Endothelial cell of umbilical vein (primary cell): Measurements from ENCODE around the gene RPL35A. TPM values are rescaled to one million over a fixed set of nuclear protein-coding genes. Genes with fewer than 3 reads are reported as not detected.

Experiments used
- BruUV-seq: library from RNA; stranded (reverse); fragments of 400-500 nt; replicated peaks from 2 replicates; lab custom pipeline; 2021; lab: Mats Ljungman, UMichigan
- CTCF ChIA-PET: fragments of 300-600, 350-600 bp; sonication (Branson Sonifier 250); formaldehyde crosslinking; loops from one replicate; lab custom pipeline; 2021; ENCODE audit warnings: antibody characterized with exemption, inconsistent platforms; lab: Charles Lee
- POLR2A ChIA-PET: fragments of 300-600, 350-600 bp; sonication (Branson Sonifier 250); formaldehyde crosslinking; loops from one replicate; lab custom pipeline; 2021; ENCODE audit warnings: antibody characterized with exemption, inconsistent platforms; lab: Charles Lee
- DNase-seq: peaks from one replicate; pipeline ENCODE4 v3.0.0-alpha.2; 2011; ENCODE audit warnings: low read depth, low spot score
- FAIRE-seq: peaks from 2 replicates; lab custom pipeline; 2011; peaks lifted over from hg19 to GRCh38; lab: Jason Lieb, UNC
- H2AFZ ChIP-seq: 2 replicates; pipeline ENCODE4 v1.6.0; 2012; ENCODE audit warnings: low read depth, low read length, control low read depth, inconsistent platforms
- H3K27ac ChIP-seq: 2 replicates; pipeline ENCODE4 v1.5.1; 2011; ENCODE audit warnings: low read depth, mild to moderate bottlenecking, control low read depth, low read length, moderate library complexity; ENCODE audit not compliant: insufficient read depth
- H3K27me3 ChIP-seq, 2 experiments: 2 replicates each; pipeline versions ENCODE4 v1.6.0 to v1.6.1; 2011; ENCODE audit warnings: low read length in 2 of 2, mixed read lengths in 1 of 2; ENCODE audit not compliant: control insufficient read depth in 2 of 2, insufficient read depth in 2 of 2
- H3K36me3 ChIP-seq, 2 experiments: 2 replicates in 1 of 2; 3 replicates in 1 of 2; pipeline ENCODE4 v1.5.1; 2011; ENCODE audit warnings: low read length in 2 of 2, mild to moderate bottlenecking in 1 of 2, moderate library complexity in 1 of 2; ENCODE audit not compliant: control insufficient read depth in 2 of 2, insufficient read depth in 2 of 2; ENCODE audit errors: extremely low read depth in 1 of 2
- H3K4me1 ChIP-seq: 3 replicates; pipeline ENCODE4 v1.5.1; 2011; ENCODE audit warnings: mild to moderate bottlenecking, low read length; ENCODE audit not compliant: control insufficient read depth, insufficient read depth; ENCODE audit errors: extremely low read depth
- H3K4me2 ChIP-seq: 2 replicates; pipeline ENCODE4 v1.6.1; 2011; ENCODE audit warnings: low read length, control low read depth, mixed read lengths; ENCODE audit not compliant: insufficient read depth
- H3K4me3 ChIP-seq, 3 experiments: fragments of 200-600 bp in 1 of 3; sonication (generic), shearing (Covaris generic) in 1 of 3; replicated peaks in 1 of 3; 2 replicates each; pipeline ENCODE4 v1.5.1; 2011 to 2016; ENCODE audit warnings: control low read depth in 3 of 3, low read length in 3 of 3, mild to moderate bottlenecking in 2 of 3, inconsistent platforms in 1 of 3, low read depth in 1 of 3, moderate library complexity in 1 of 3; ENCODE audit not compliant: insufficient read depth in 1 of 3
- H3K79me2 ChIP-seq: 2 replicates; pipeline ENCODE4 v1.6.0; 2012; ENCODE audit warnings: low read length, inconsistent platforms; ENCODE audit not compliant: control insufficient read depth, insufficient read depth
- H3K9ac ChIP-seq: replicated peaks from 2 replicates; pipeline ENCODE3; 2011; ENCODE audit warnings: low read length, control low read depth; ENCODE audit not compliant: insufficient read depth; ENCODE audit errors: extremely low read depth
- H3K9me1 ChIP-seq: replicated peaks from 3 replicates; pipeline ENCODE4 v1.6.0; 2011; ENCODE audit warnings: mild to moderate bottlenecking, low read length; ENCODE audit not compliant: control insufficient read depth, insufficient read depth; ENCODE audit errors: extremely low read depth
- H3K9me3 ChIP-seq: replicated peaks from 2 replicates; pipeline ENCODE4 v1.5.1; 2012; ENCODE audit warnings: low read length, inconsistent platforms; ENCODE audit not compliant: control insufficient read depth, insufficient read depth
- H4K20me1 ChIP-seq: replicated peaks from 2 replicates; pipeline ENCODE3; 2011; ENCODE audit warnings: mild to moderate bottlenecking, low read length; ENCODE audit not compliant: control insufficient read depth, insufficient read depth; ENCODE audit errors: extremely low read depth
- EZH2 ChIP-seq: IDR thresholded peaks from 2 replicates; pipeline ENCODE4 v1.6.1; 2012; ENCODE audit warnings: borderline replicate concordance, low read depth, mild to moderate bottlenecking, moderate library complexity, low read length, inconsistent platforms; ENCODE audit not compliant: severe bottlenecking
- FOS ChIP-seq: IDR thresholded peaks from 2 replicates; pipeline ENCODE4 v1.6.1; 2011; ENCODE audit warnings: mild to moderate bottlenecking, low read length, moderate library complexity, borderline replicate concordance; ENCODE audit not compliant: insufficient read depth
- GATA2 ChIP-seq: IDR thresholded peaks from 2 replicates; pipeline ENCODE4 v1.7.0; 2011; ENCODE audit warnings: low read depth, mild to moderate bottlenecking, moderate library complexity, mixed read lengths, low read length; ENCODE audit not compliant: insufficient read length, insufficient read depth
- JUN ChIP-seq: IDR thresholded peaks from 2 replicates; pipeline ENCODE4 v1.6.1; 2011; ENCODE audit warnings: borderline replicate concordance, low read depth; ENCODE audit not compliant: insufficient read length, insufficient read depth
- MYC ChIP-seq: IDR thresholded peaks from one replicate; pipeline ENCODE4 v1.6.1; 2011; ENCODE audit warnings: mild to moderate bottlenecking, low read depth, low read length
- POLR2A ChIP-seq: IDR thresholded peaks from 2 replicates; pipeline ENCODE4 v1.6.1; 2012; ENCODE audit warnings: low read depth, mild to moderate bottlenecking, control low read depth, low read length
- POLR2AphosphoS5 ChIP-seq: IDR thresholded peaks from 2 replicates; pipeline ENCODE4 v1.6.1; 2012; ENCODE audit warnings: low read depth, mild to moderate bottlenecking, control low read depth, low read length, moderate library complexity; ENCODE audit not compliant: insufficient read depth
- dilution Hi-C: fragments of 300-500 bp; cut with MboI; formaldehyde crosslinking; loops from one replicate; pipeline ENCODE4 v1.15.0; 2019; ENCODE audit warnings: low sequenced_read_pairs; ENCODE audit not compliant: extremely low pct_ligation_motif_present
- intact Hi-C: fragments of 100-400 bp; cut with micrococcal nuclease; formaldehyde crosslinking; loops from one replicate; pipeline ENCODE4 v1.10.0; 2022
- polyA plus RNA-seq, 4 experiments: library from polyadenylated mRNA; depleted of rRNA in 3 of 4; stranded (reverse) in 3 of 4; unstranded in 1 of 4; fragments of >200 nt; gene quantifications; 2 replicates each; pipeline versions ENCODE4 v1.2.1 to v1.2.3, GENCODE V29; 2011 to 2012; ENCODE audit warnings: missing spikeins in 1 of 4
- total RNA-seq: library from RNA; stranded (reverse); gene quantifications from 2 replicates; pipeline ENCODE4 v1.2.3, GENCODE V29; 2021
- TF ChIP-seq, protein P1 (sequence below): IDR thresholded peaks from 2 replicates; pipeline ENCODE4 v1.6.1; 2011; ENCODE audit not compliant: insufficient read depth, insufficient read length

RPL35A gene
- total and polyA plus RNA-seq, 2 donors (not counting 3 experiments of a cell fraction or from before 2014, with no cell fraction given), result 566 to 1,094 TPM

DNA sequence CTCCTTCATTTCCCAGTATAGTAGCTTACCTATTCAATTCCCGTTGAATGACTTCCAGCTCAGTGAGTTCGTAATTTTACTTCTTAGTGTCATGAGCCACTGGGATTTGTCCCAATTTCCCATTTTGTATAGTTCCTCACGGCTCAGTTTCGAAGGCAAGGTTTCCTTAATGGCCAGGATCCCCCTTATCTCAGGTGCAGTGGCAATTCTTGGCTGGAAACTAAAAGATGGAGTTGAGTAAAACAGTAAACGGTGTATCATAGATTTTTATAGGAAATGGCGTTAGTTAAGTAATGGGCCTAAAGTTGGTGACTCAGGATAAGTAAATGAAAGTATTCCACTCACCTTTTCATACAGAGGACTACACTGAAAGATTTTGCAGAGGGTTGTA lies 9.5 kb downstream of the RPL35A start:
- dilution Hi-C loops, result no loop called here
- Histone ChIP-seq H3K79me2 (peaks cover 3% of the 10 kb centered on the region), H3K36me3 (peaks cover 10 to 18% of the 10 kb centered on the region in 2 experiments), H2AFZ (peak overlapping the region; percentile 72), H3K9me3 (no peaks in the 10 kb centered on the region), H3K27me3 (no peaks in the 10 kb centered on the region), H3K9ac (peak overlapping the region; percentile 46), H4K20me1 (peaks cover 2% of the 10 kb centered on the region), H3K9me1 (no peaks in the 10 kb centered on the region), H3K27ac (no peak overlapping the region), H3K4me3 (peak overlapping the region in 2 of 3 experiments; percentile 47 to 68), H3K4me1 (peaks cover 15% of the 10 kb centered on the region), H3K4me2 (peak overlapping the region; percentile 57)
- ChIA-PET POLR2A (no interaction called here), CTCF (no interaction called here)
- no peak for TF ChIP-seq POLR2A
- no peak for TF ChIP-seq JUN
- no peak for TF ChIP-seq FOS
- no peak for TF ChIP-seq EZH2
- no peak for TF ChIP-seq MYC
- TF ChIP-seq POLR2AphosphoS5, result no peak
- intact Hi-C loops, result no loop called here
- no peak for FAIRE-seq
- no peak for DNase-seq
- TSS peak; percentile 84 for BruUV-seq

DNA sequence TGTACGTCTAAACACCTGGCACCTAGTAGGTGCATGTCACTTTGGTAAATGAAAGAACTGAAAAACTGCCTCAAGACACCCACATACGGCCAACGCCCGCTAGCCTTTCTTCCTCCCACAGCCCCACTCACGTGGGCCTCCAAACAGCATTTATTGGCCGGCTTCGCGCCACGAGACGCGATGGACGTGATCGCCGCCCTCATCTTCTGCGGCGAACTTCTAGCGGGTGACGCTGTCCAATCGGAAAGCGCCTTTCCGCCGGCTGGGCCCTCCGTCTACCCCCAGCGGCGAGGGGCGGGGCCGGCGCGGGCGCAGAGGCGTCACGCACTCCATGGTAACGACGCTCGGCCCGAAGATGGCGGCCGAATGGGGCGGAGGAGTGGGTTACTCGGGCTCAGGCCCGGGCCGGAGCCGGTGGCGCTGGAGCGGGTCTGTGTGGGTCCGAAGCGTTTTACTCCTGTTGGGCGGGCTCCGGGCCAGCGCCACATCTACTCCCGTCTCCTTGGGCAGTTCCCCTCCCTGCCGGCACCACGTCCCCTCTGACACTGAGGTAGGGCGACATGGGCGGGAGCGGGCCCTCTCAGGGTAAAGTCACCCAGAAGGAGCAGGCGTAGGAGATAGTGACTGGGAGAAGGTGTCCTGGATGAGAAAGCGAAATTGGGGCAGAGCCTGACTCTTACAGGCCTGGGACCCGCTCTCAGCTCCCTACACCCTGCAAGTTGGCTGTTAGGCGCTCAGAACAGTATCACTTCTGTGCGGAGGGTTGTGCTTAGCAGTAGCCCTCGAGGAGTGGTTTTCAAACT lies 10.1 kb downstream of the RPL35A start, which contains the start of gene LMLN:
Gene LMLN, plus strand, starts transcription at position 327 of the 803 bp plus-strand sequence. Its CDS starts 29 bp downstream, at position 356.
- Histone ChIP-seq H3K4me3 (peak within 1 kb of the TSS; percentile 30 to 75 (median 68)), H3K79me2 (no peaks in the 10 kb centered on the region), H3K36me3 (peaks cover 9 to 12% of the 10 kb centered on the region in 2 experiments), H2AFZ (peak within 1 kb of the TSS; percentile 82), H4K20me1 (no peaks in the 10 kb centered on the region), H3K4me1 (peaks cover 15% of the 10 kb centered on the region), H3K9me1 (no peaks in the 10 kb centered on the region), H3K27me3 (no peaks in the 10 kb centered on the region), H3K4me2 (peak within 1 kb of the TSS; percentile 69), H3K9me3 (no peaks in the 10 kb centered on the region), H3K27ac (no peak within 1 kb of the TSS), H3K9ac (peak within 1 kb of the TSS; percentile 57)
- ChIA-PET POLR2A (no interaction called here), CTCF (no interaction called here)
- no TSS peak for BruUV-seq
- dilution Hi-C loops (no loop called here), intact Hi-C loops (loop anchor here (1.0 to 5.0 kb wide), 2 partner anchors 10 to 122 kb away; partner anchors contain the start of gene RPL35A)
- peak; percentile 77 for TF ChIP-seq POLR2A
- TF ChIP-seq POLR2AphosphoS5, result peak; percentile 80
- TF ChIP-seq, protein P1, sequence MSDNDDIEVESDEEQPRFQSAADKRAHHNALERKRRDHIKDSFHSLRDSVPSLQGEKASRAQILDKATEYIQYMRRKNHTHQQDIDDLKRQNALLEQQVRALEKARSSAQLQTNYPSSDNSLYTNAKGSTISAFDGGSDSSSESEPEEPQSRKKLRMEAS, result peak; percentile 97
- no peak for TF ChIP-seq GATA2
- DNase-seq (peak; percentile 97), FAIRE-seq (peak; percentile 85)
